Adrenal gland (tissue), 5 donors: ENCODE measurements around the gene CMC1.

ENCODE experiments used
- POLR2A ChIP-seq, 2 donors: fragments of 450-650 bp; IDR thresholded peaks; one replicate each; pipeline ENCODE4 v1.6.1; 2017; ENCODE audit warnings: antibody characterized with exemption in 2 of 2, mild to moderate bottlenecking in 2 of 2, moderate library complexity in 1 of 2
- TF ChIP-seq, protein P1 (sequence below), 6 experiments: fragments of 450-650 bp in 4 of 6; fragments of 200-600 bp in 2 of 6; sonication (generic) in 1 of 6; IDR thresholded peaks; 1 replicate in 5 of 6; 2 replicates in 1 of 6; pipeline versions ENCODE4 v1.5.1 to v1.8.0; 2016 to 2021; ENCODE audit warnings: antibody characterized with exemption in 6 of 6, mild to moderate bottlenecking in 2 of 6, moderate library complexity in 1 of 6
- donor health status: DM: no; HTN: no; CAD: no.

GRCh38 chr3:28218071-28218916 is 23.1 kb upstream of the CMC1 start:
- TF ChIP-seq, protein P1, sequence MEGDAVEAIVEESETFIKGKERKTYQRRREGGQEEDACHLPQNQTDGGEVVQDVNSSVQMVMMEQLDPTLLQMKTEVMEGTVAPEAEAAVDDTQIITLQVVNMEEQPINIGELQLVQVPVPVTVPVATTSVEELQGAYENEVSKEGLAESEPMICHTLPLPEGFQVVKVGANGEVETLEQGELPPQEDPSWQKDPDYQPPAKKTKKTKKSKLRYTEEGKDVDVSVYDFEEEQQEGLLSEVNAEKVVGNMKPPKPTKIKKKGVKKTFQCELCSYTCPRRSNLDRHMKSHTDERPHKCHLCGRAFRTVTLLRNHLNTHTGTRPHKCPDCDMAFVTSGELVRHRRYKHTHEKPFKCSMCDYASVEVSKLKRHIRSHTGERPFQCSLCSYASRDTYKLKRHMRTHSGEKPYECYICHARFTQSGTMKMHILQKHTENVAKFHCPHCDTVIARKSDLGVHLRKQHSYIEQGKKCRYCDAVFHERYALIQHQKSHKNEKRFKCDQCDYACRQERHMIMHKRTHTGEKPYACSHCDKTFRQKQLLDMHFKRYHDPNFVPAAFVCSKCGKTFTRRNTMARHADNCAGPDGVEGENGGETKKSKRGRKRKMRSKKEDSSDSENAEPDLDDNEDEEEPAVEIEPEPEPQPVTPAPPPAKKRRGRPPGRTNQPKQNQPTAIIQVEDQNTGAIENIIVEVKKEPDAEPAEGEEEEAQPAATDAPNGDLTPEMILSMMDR (IDR thresholded peaks at IDR 0.05) = no peak
- no peak for TF ChIP-seq POLR2A (IDR thresholded peaks at IDR 0.05)
